Neural progenitor cell (in vitro differentiated cells): Measurements from ENCODE around the gene NELL2. TPM values are rescaled to one million over a fixed set of nuclear protein-coding genes. Genes with fewer than 3 reads are reported as not detected.

ENCODE experiments used
- DNase-seq: peaks from one replicate; pipeline ENCODE4 v3.0.0-alpha.2; 2016; ENCODE audit warnings: low spot score
- H2AFZ ChIP-seq: fragments of 200-600 bp; sonication (generic); replicated peaks from 2 replicates; pipeline ENCODE4 v1.6.1; 2016; ENCODE audit warnings: antibody characterized with exemption
- H3F3A ChIP-seq: fragments of 200-600 bp; sonication (generic); 2 replicates; pipeline ENCODE4 v1.6.1; 2016; ENCODE audit warnings: antibody characterized with exemption, low read depth
- H3K27ac ChIP-seq: fragments of 200-600 bp; sonication (generic); 2 replicates; pipeline ENCODE4 v1.5.1; 2016; ENCODE audit warnings: mild to moderate bottlenecking
- H3K27me3 ChIP-seq: fragments of 200-600 bp; sonication (generic); 2 replicates; pipeline ENCODE4 v1.6.1; 2016; ENCODE audit warnings: mild to moderate bottlenecking, moderate library complexity
- H3K36me3 ChIP-seq: fragments of 200-600 bp; sonication (generic); 2 replicates; pipeline ENCODE4 v1.5.1; 2016
- H3K4me1 ChIP-seq: fragments of 200-600 bp; sonication (generic); 2 replicates; pipeline ENCODE4 v1.6.1; 2016; ENCODE audit warnings: mixed run types
- H3K4me2 ChIP-seq: fragments of 200-600 bp; sonication (generic); 2 replicates; pipeline ENCODE4 v1.6.1; 2016
- H3K4me3 ChIP-seq: fragments of 200-600 bp; sonication (generic); 2 replicates; pipeline ENCODE4 v1.5.1; 2016
- H3K79me2 ChIP-seq: fragments of 200-600 bp; sonication (generic); 2 replicates; pipeline ENCODE4 v1.6.1; 2016; ENCODE audit warnings: low read depth
- H3K9ac ChIP-seq: fragments of 200-600 bp; sonication (generic); 2 replicates; pipeline ENCODE4 v1.6.1; 2016
- H3K9me3 ChIP-seq: fragments of 200-600 bp; sonication (generic); 2 replicates; pipeline ENCODE4 v1.5.1; 2016; ENCODE audit warnings: low read depth
- H4K20me1 ChIP-seq: fragments of 200-600 bp; sonication (generic); 2 replicates; pipeline ENCODE4 v1.6.1; 2016; ENCODE audit warnings: low read depth
- H3K27ac Mint-ChIP-seq: 3 replicates; pipeline ENCODE4 v1.8.0; 2021; ENCODE audit warnings: mixed read lengths
- H3K27me3 Mint-ChIP-seq: 2 replicates; pipeline ENCODE4 v1.8.0; 2022; ENCODE audit warnings: low read depth, mild to moderate bottlenecking, inconsistent platforms, moderate library complexity, mixed read lengths; ENCODE audit not compliant: insufficient read depth
- H3K36me3 Mint-ChIP-seq: 3 replicates; pipeline ENCODE4 v1.8.0; 2021; ENCODE audit warnings: mixed read lengths
- H3K4me1 Mint-ChIP-seq: 3 replicates; pipeline ENCODE4 v1.8.0; 2021; ENCODE audit warnings: mixed read lengths
- H3K4me3 Mint-ChIP-seq: 3 replicates; pipeline ENCODE4 v1.8.0; 2021; ENCODE audit warnings: mild to moderate bottlenecking, moderate library complexity, mixed read lengths
- H3K9me3 Mint-ChIP-seq: 3 replicates; pipeline ENCODE4 v1.8.0; 2020; ENCODE audit warnings: mixed read lengths
- EZH2 ChIP-seq: fragments of 200-600 bp; sonication (generic); IDR thresholded peaks from 2 replicates; pipeline ENCODE4 v1.6.1; 2017; ENCODE audit warnings: antibody characterized with exemption, mild to moderate bottlenecking, moderate library complexity
- EZH2phosphoT487 ChIP-seq: fragments of 200-600 bp; sonication (generic); IDR thresholded peaks from 2 replicates; pipeline ENCODE4 v1.6.1; 2017; ENCODE audit warnings: antibody characterized with exemption
- total RNA-seq: library from RNA; depleted of rRNA; stranded (reverse); fragments of >200 nt; gene quantifications from 2 replicates; pipeline ENCODE4 v1.2.3, GENCODE V29; 2015; ENCODE audit warnings: low replicate concordance
- TF ChIP-seq, protein P1 (sequence below): fragments of 200-600 bp; sonication (generic); IDR thresholded peaks from 2 replicates; pipeline ENCODE4 v1.5.1; 2017; ENCODE audit warnings: antibody characterized with exemption, mild to moderate bottlenecking

Gene NELL2
- total RNA-seq, 1 donor from 2014 or later: 398 TPM

DNA sequence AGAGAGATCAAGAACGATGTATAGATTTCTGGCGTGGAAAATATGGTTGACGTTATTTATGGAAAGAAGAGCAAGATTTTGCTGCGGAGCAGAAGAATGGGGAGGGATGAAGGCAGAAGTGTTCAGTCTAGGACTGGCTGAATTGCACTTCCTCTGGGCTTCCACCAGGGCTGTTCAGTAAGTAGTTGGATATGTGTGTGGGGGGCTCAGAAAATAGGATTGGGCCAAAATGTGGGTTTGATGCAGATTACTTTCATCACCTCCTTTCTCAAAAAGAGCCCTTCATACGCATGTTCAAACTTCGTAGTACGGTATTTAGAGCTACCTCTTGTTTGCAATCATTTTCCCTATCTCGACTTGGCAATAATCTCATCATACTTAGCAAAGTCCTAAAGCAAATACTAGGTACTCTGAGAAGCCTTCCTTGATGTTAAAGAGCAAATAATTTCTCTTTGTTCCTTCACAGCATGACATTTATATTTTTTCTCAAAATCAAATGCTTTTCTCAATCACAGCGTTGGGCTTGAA lies 349.4 kb downstream of the NELL2 start:
- Mint-ChIP-seq H3K4me3 (no peak overlapping the region), H3K27ac (no peak overlapping the region), H3K9me3 (no peaks in the 10 kb centered on the region), H3K27me3 (no peaks in the 10 kb centered on the region), H3K4me1 (no peaks in the 10 kb centered on the region), H3K36me3 (peaks cover 25% of the 10 kb centered on the region)
- Histone ChIP-seq H2AFZ (no peak overlapping the region), H3K9me3 (no peaks in the 10 kb centered on the region), H3K27me3 (no peaks in the 10 kb centered on the region), H3F3A (no peaks in the 10 kb centered on the region), H3K36me3 (no peaks in the 10 kb centered on the region), H3K4me3 (no peak overlapping the region), H3K9ac (no peak overlapping the region), H3K4me1 (peaks cover 10% of the 10 kb centered on the region), H4K20me1 (no peaks in the 10 kb centered on the region), H3K79me2 (no peaks in the 10 kb centered on the region), H3K27ac (no peak overlapping the region), H3K4me2 (no peak overlapping the region)
- DNase-seq: no peak
- TF ChIP-seq, protein P1, sequence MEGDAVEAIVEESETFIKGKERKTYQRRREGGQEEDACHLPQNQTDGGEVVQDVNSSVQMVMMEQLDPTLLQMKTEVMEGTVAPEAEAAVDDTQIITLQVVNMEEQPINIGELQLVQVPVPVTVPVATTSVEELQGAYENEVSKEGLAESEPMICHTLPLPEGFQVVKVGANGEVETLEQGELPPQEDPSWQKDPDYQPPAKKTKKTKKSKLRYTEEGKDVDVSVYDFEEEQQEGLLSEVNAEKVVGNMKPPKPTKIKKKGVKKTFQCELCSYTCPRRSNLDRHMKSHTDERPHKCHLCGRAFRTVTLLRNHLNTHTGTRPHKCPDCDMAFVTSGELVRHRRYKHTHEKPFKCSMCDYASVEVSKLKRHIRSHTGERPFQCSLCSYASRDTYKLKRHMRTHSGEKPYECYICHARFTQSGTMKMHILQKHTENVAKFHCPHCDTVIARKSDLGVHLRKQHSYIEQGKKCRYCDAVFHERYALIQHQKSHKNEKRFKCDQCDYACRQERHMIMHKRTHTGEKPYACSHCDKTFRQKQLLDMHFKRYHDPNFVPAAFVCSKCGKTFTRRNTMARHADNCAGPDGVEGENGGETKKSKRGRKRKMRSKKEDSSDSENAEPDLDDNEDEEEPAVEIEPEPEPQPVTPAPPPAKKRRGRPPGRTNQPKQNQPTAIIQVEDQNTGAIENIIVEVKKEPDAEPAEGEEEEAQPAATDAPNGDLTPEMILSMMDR: peak; percentile 19
- TF ChIP-seq EZH2: no peak

DNA sequence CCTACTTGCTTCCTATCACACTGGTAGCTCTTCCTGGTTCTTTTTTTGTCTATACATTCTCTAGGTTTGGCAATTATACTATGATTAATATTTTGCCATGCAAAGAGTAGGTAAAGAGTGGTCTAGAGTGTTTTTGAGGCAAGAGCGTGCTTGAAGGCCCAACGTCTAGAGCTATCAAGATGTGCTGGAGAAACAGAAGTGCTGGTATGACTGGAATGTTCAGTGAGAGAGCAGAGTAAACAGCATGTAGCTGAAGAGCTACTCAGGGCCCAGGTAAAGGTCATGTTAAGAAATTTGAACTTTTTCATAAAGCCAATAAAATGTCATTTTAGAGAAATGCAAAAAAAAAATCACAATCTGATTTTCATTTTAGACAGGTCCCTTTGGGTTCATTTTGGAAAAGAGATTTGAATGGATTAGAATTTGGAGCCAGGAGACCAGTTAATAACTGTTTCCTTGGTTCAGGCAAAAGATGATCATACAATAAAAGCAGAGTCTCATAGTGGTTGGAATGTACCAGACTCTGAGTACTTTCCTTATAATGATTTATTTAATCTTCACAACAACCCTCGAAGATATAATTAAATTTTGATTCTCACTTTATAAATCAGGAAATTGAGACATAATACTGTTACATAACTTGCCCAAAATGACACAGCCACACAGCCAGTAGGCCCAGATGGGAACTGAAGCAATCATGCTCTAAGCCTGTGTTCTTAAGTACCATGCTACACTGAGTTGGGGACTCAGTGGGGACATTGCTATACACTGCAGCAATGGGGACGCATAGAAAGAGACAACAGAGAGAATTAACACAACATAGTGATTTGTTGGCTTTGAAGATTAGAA lies 350.1 kb downstream of the NELL2 start:
- H3K27me3 Mint-ChIP-seq: no peaks in the 10 kb centered on the region
- H3K4me3 ChIP-seq: no peak overlapping the region
- no peak overlapping the region for H3K27ac Mint-ChIP-seq
- peaks cover 7% of the 10 kb centered on the region for H3K4me1 ChIP-seq
- H3K27me3 ChIP-seq: no peaks in the 10 kb centered on the region
- no peak for TF ChIP-seq EZH2
- TF ChIP-seq, protein P1: no peak
- no peak for TF ChIP-seq EZH2phosphoT487
- no peaks in the 10 kb centered on the region for H3K9me3 ChIP-seq
- no peak overlapping the region for H2AFZ ChIP-seq
- no peak overlapping the region for H3K4me3 Mint-ChIP-seq
- H3K36me3 Mint-ChIP-seq: peaks cover 29% of the 10 kb centered on the region
- H3K36me3 ChIP-seq: no peaks in the 10 kb centered on the region
- H3K4me2 ChIP-seq: no peak overlapping the region
- H3K79me2 ChIP-seq: no peaks in the 10 kb centered on the region
- H3K9me3 Mint-ChIP-seq: no peaks in the 10 kb centered on the region
- no peaks in the 10 kb centered on the region for H3K4me1 Mint-ChIP-seq
- no peak overlapping the region for H3K9ac ChIP-seq
- no peak for DNase-seq
- no peaks in the 10 kb centered on the region for H3F3A ChIP-seq
- H4K20me1 ChIP-seq: no peaks in the 10 kb centered on the region
- no peak overlapping the region for H3K27ac ChIP-seq

DNA sequence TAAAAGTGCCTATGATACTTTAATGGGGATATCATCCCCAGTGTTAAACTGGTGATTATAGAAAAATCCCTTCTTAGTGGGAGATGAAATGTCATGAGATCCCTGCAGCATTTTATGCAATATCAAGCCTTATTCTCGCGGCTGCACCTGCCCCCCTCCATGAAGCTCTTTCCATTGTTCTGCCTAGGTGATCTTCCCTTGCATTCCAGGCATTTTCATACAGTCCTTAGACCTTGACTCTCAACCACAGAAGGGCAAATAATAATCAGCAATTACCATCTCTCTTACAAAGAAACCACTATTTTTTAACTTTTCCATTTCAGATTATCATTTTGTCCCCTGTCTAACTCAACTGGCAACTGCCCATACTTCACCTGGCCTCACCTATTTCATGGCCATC lies 352.3 kb downstream of the NELL2 start:
- Mint-ChIP-seq H3K36me3 (peaks cover 35% of the 10 kb centered on the region), H3K27ac (no peak overlapping the region), H3K4me1 (no peaks in the 10 kb centered on the region), H3K9me3 (no peaks in the 10 kb centered on the region), H3K4me3 (no peak overlapping the region), H3K27me3 (no peaks in the 10 kb centered on the region)
- H3K27me3 ChIP-seq: no peaks in the 10 kb centered on the region
- no peaks in the 10 kb centered on the region for H3K79me2 ChIP-seq
- H2AFZ ChIP-seq: no peak overlapping the region
- TF ChIP-seq EZH2 (no peak), EZH2phosphoT487 (no peak)
- TF ChIP-seq, protein P1: no peak
- no peak overlapping the region for H3K27ac ChIP-seq
- DNase-seq: no peak
- H3K4me3 ChIP-seq: no peak overlapping the region
- H3K4me2 ChIP-seq: no peak overlapping the region
- H4K20me1 ChIP-seq: no peaks in the 10 kb centered on the region
- no peaks in the 10 kb centered on the region for H3K36me3 ChIP-seq
- no peak overlapping the region for H3K9ac ChIP-seq
- H3K9me3 ChIP-seq: no peaks in the 10 kb centered on the region
- peaks cover 7% of the 10 kb centered on the region for H3K4me1 ChIP-seq
- no peaks in the 10 kb centered on the region for H3F3A ChIP-seq
